Bone marrow (tissue), 2 donors: Measurements from ENCODE around the gene RBPJL.
"Not testable (repeated sequence)": the region's sequence is repeated elsewhere in the genome, so short reads cannot be mapped to it uniquely, and the experiment has no call there.

Source experiments
- DNase-seq, 2 donors: peaks; one replicate each; lab custom pipeline; 2025; lab: John Stamatoyannopoulos, UW

RBPJL gene

GRCh38 chr20:45342855-45343531, 36.4 kb downstream of the RBPJL start:
- no peak for DNase-seq

GRCh38 chr20:45343532-45344167, 37.0 kb downstream of the RBPJL start:
- no peak for DNase-seq

- DNase-seq = peak in 1 of 2 donors; percentile 24
These were observed 37.7 kb downstream of the RBPJL start for GRCh38 chr20:45344168-45344860.

- DNase-seq = no peak
These were observed 38.7 kb downstream of the RBPJL start for GRCh38 chr20:45345104-45345936.

- no peak for DNase-seq
These were observed 39.7 kb downstream of the RBPJL start for GRCh38 chr20:45346291-45346718.

GRCh38 chr20:45346851-45347250, 40.2 kb downstream of the RBPJL start:
- no peak for DNase-seq

- no peak for DNase-seq
These were observed 40.8 kb downstream of the RBPJL start for GRCh38 chr20:45347297-45347935.

- DNase-seq = peak in 1 of 2 donors; percentile 67
These were observed 41.5 kb downstream of the RBPJL start, which contains the start of gene SDC4 for GRCh38 chr20:45347936-45348778. SDC4 (minus strand) TSS chr20:45348424; CDS start chr20:45348384, 40 bp downstream.

- DNase-seq = no peak
These were observed 43.6 kb downstream of the RBPJL start for GRCh38 chr20:45350217-45350616.

- DNase-seq = not testable (repeated sequence)
These were observed 44.2 kb downstream of the RBPJL start for GRCh38 chr20:45350795-45351194.

- DNase-seq = no peak
These were observed 46.1 kb downstream of the RBPJL start for GRCh38 chr20:45352729-45353128.

GRCh38 chr20:45353746-45354145, 47.1 kb downstream of the RBPJL start:
- DNase-seq = no peak

- no peak for DNase-seq
These were observed 48.0 kb downstream of the RBPJL start for GRCh38 chr20:45354423-45355208.

- peak in 1 of 2 donors; percentile 33 for DNase-seq
These were observed 48.8 kb downstream of the RBPJL start for GRCh38 chr20:45355209-45356084.

- DNase-seq = no peak
These were observed 51.8 kb downstream of the RBPJL start for GRCh38 chr20:45358282-45359068.

GRCh38 chr20:45359069-45359405, 52.4 kb downstream of the RBPJL start:
- no peak for DNase-seq

- no peak for DNase-seq
These were observed 52.9 kb downstream of the RBPJL start for GRCh38 chr20:45359406-45360148.
